Keratinocyte (primary cell): Measurements from ENCODE around the gene CUL1.

Experiments
- CTCF ChIP-seq, 3 experiments: IDR thresholded peaks in 1 of 3; conservative IDR thresholded peaks in 1 of 3; optimal IDR thresholded peaks in 1 of 3; 2 replicates in 2 of 3; 3 replicates in 1 of 3; pipeline versions ENCODE3 to v1.5.1; 2011; ENCODE audit warnings: low read length in 3 of 3, mild to moderate bottlenecking in 3 of 3, moderate library complexity in 2 of 3, control low read depth in 1 of 3, inconsistent platforms in 1 of 3; ENCODE audit not compliant: insufficient read depth in 2 of 3; ENCODE audit errors: extremely low read depth in 1 of 3
- EZH2 ChIP-seq: IDR thresholded peaks from one replicate; pipeline ENCODE4 v1.6.1; 2012; ENCODE audit warnings: inconsistent platforms, mild to moderate bottlenecking, low read length, moderate library complexity

GRCh38 chr7:148700661-148701064 is 2.0 kb downstream of the CUL1 start:
- TF ChIP-seq CTCF (optimal IDR thresholded peaks at IDR 0.05 in 1 of 3, IDR thresholded peaks at IDR 0.05 in 1 of 3, conservative IDR thresholded peaks at IDR 0.05 in 1 of 3; ENCODE audit: extremely low read depth in 1 of 3, insufficient read depth in 2 of 3, low read length in 3 of 3), result no peak
- TF ChIP-seq EZH2, result no peak
